Hematopoietic multipotent progenitor cell (in vitro differentiated cells): ENCODE results near the gene CRIM1. TPM values are rescaled to one million over a fixed set of nuclear protein-coding genes. Genes with fewer than 3 reads are reported as not detected.
A peak's percentile ranks its signal among the peaks of the same experiment; 100 is the strongest.

ENCODE experiments used
- DNase-seq, 3 donors: peaks; one replicate each; pipeline ENCODE4 v3.0.0-alpha.2; 2011 to 2015; ENCODE audit warnings: low read depth in 2 of 3, low spot score in 2 of 3
- total RNA-seq: library from RNA; depleted of rRNA; stranded (reverse); fragments of >200 nt; gene quantifications from one replicate; pipeline ENCODE4 v1.2.3, GENCODE V29; 2012

The CRIM1 gene
- total RNA-seq, 1 donor = 28.3 TPM

GRCh38 chr2:36416370-36417165 lies 61.0 kb downstream of the CRIM1 start:
- no peak for DNase-seq

GRCh38 chr2:36420569-36421181 lies 65.1 kb downstream of the CRIM1 start:
- DNase-seq = no peak

- DNase-seq = no peak
These were observed 65.8 kb downstream of the CRIM1 start for GRCh38 chr2:36421379-36421778.

GRCh38 chr2:36423172-36423571 lies 67.6 kb downstream of the CRIM1 start:
- no peak for DNase-seq

- DNase-seq = no peak
These were observed 68.1 kb downstream of the CRIM1 start for GRCh38 chr2:36423619-36424120.

GRCh38 chr2:36425608-36426355 lies 70.2 kb downstream of the CRIM1 start:
- DNase-seq = no peak

- DNase-seq = no peak
These were observed 72.2 kb downstream of the CRIM1 start for GRCh38 chr2:36427790-36428243.

GRCh38 chr2:36430549-36430948 lies 75.0 kb downstream of the CRIM1 start:
- DNase-seq = no peak

GRCh38 chr2:36432479-36432878 lies 76.9 kb downstream of the CRIM1 start:
- DNase-seq = no peak

GRCh38 chr2:36433311-36434217 lies 78.0 kb downstream of the CRIM1 start:
- DNase-seq = no peak

GRCh38 chr2:36438449-36438977 lies 82.9 kb downstream of the CRIM1 start:
- DNase-seq = no peak

- no peak for DNase-seq
These were observed 83.5 kb downstream of the CRIM1 start for GRCh38 chr2:36439084-36439483.

- no peak for DNase-seq
These were observed 85.6 kb downstream of the CRIM1 start for GRCh38 chr2:36441065-36441625.

GRCh38 chr2:36441816-36442215 lies 86.2 kb downstream of the CRIM1 start:
- DNase-seq = peak in 2 of 3 donors; percentile 78 to 91

- no peak for DNase-seq
These were observed 88.8 kb downstream of the CRIM1 start for GRCh38 chr2:36444216-36444936.

GRCh38 chr2:36445185-36445866 lies 89.7 kb downstream of the CRIM1 start:
- DNase-seq = no peak

- no peak for DNase-seq
These were observed 90.7 kb downstream of the CRIM1 start for GRCh38 chr2:36446294-36446693.

- DNase-seq = no peak
These were observed 93.6 kb downstream of the CRIM1 start for GRCh38 chr2:36449213-36449612.
